ENCODE measurements around the gene NRP2.

NRP2 gene

DNA sequence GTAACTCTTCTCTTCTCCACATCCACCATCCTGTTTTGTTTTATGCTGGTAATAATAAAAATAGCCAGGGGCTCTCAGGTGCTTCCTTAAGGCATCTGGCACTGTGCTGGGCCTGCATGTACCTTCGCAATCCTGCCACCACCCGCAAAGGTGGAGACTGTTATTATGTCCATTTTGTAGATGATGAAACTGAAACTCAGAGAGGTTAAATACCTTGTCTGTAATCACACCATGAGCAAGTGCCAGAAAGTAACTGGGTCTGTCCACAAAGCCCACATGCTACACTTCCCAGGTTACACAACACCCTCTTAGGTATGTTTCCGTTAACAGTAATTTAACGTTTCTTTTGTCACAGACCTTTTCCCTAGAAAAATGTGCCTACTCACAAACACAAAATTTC is 27.0 kb downstream of the NRP2 start:
- no peak overlapping the region for H3K27ac ChIP-seq (ENCODE audit: low read length)
- TF ChIP-seq, protein P1, sequence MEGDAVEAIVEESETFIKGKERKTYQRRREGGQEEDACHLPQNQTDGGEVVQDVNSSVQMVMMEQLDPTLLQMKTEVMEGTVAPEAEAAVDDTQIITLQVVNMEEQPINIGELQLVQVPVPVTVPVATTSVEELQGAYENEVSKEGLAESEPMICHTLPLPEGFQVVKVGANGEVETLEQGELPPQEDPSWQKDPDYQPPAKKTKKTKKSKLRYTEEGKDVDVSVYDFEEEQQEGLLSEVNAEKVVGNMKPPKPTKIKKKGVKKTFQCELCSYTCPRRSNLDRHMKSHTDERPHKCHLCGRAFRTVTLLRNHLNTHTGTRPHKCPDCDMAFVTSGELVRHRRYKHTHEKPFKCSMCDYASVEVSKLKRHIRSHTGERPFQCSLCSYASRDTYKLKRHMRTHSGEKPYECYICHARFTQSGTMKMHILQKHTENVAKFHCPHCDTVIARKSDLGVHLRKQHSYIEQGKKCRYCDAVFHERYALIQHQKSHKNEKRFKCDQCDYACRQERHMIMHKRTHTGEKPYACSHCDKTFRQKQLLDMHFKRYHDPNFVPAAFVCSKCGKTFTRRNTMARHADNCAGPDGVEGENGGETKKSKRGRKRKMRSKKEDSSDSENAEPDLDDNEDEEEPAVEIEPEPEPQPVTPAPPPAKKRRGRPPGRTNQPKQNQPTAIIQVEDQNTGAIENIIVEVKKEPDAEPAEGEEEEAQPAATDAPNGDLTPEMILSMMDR (IDR thresholded peaks at IDR 0.05; ENCODE audit: borderline replicate concordance, extremely low read depth, low read length, poor library complexity, severe bottlenecking): no peak
- TF ChIP-seq EZH2 (IDR thresholded peaks at IDR 0.05; ENCODE audit: borderline replicate concordance, low read depth, low read length, severe bottlenecking): no peak
- H3K79me2 ChIP-seq (ENCODE audit: insufficient read depth, low read length): no peaks in the 10 kb centered on the region
- no peak for ATAC-seq (ENCODE audit: insufficient read depth, low read depth)
- H3K9ac ChIP-seq (ENCODE audit: low read depth, low read length): no peak overlapping the region
- no peaks in the 10 kb centered on the region for H3K9me3 ChIP-seq (ENCODE audit: insufficient read depth, low read length, severe bottlenecking)
- no peak overlapping the region for H3K4me2 ChIP-seq (ENCODE audit: insufficient read depth, low read length)
- H2AFZ ChIP-seq (ENCODE audit: low read depth, low read length): no peak overlapping the region
- no peak overlapping the region for H3K4me3 ChIP-seq (ENCODE audit: low read depth in 1 of 2, low read length in 2 of 2)
- H3K4me1 ChIP-seq (ENCODE audit: insufficient read depth, low read length): no peaks in the 10 kb centered on the region
- no peak for DNase-seq
- no peaks in the 10 kb centered on the region for H4K20me1 ChIP-seq (ENCODE audit: insufficient read depth, low read length)
- peaks cover 16% of the 10 kb centered on the region for H3K27me3 ChIP-seq (ENCODE audit: insufficient read depth, low read length, poor library complexity)
- H3K36me3 ChIP-seq (ENCODE audit: insufficient read depth, low read length): no peaks in the 10 kb centered on the region

DNA sequence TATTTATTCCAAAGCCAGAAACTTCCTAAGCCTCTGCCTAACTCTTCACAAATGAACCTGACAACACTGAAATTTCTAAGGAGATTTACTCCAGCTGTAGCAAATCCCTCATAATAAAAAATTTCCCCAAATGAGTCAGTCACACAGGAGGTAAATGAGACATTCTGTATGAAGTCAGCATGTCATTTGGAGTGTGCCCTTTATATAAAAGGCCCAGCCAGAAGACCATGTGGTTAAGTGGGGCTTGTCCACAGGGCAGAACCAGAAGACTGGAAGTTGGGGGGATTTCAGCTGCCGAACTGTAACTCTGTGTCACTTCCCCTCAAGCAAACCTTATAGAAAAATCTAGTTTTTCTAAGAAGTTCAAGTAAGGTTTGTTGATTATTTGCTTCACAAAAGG is 30.2 kb downstream of the NRP2 start:
- no peak overlapping the region for H3K9ac ChIP-seq (ENCODE audit: low read depth, low read length)
- H3K4me2 ChIP-seq (ENCODE audit: insufficient read depth, low read length): no peak overlapping the region
- no peak overlapping the region for H3K27ac ChIP-seq (ENCODE audit: low read length)
- H3K9me3 ChIP-seq (ENCODE audit: insufficient read depth, low read length, severe bottlenecking): no peaks in the 10 kb centered on the region
- no peak overlapping the region for H3K4me3 ChIP-seq (ENCODE audit: low read depth in 1 of 2, low read length in 2 of 2)
- no peaks in the 10 kb centered on the region for H4K20me1 ChIP-seq (ENCODE audit: insufficient read depth, low read length)
- no peak for DNase-seq
- no peaks in the 10 kb centered on the region for H3K4me1 ChIP-seq (ENCODE audit: insufficient read depth, low read length)
- no peak overlapping the region for H2AFZ ChIP-seq (ENCODE audit: low read depth, low read length)
- H3K79me2 ChIP-seq (ENCODE audit: insufficient read depth, low read length): no peaks in the 10 kb centered on the region
- ATAC-seq (ENCODE audit: insufficient read depth, low read depth): no peak
- H3K36me3 ChIP-seq (ENCODE audit: insufficient read depth, low read length): no peaks in the 10 kb centered on the region
- peaks cover 11% of the 10 kb centered on the region for H3K27me3 ChIP-seq (ENCODE audit: insufficient read depth, low read length, poor library complexity)
- TF ChIP-seq, protein P1 (IDR thresholded peaks at IDR 0.05; ENCODE audit: borderline replicate concordance, extremely low read depth, low read length, poor library complexity, severe bottlenecking): no peak
- TF ChIP-seq EZH2 (IDR thresholded peaks at IDR 0.05; ENCODE audit: borderline replicate concordance, low read depth, low read length, severe bottlenecking): no peak

DNA sequence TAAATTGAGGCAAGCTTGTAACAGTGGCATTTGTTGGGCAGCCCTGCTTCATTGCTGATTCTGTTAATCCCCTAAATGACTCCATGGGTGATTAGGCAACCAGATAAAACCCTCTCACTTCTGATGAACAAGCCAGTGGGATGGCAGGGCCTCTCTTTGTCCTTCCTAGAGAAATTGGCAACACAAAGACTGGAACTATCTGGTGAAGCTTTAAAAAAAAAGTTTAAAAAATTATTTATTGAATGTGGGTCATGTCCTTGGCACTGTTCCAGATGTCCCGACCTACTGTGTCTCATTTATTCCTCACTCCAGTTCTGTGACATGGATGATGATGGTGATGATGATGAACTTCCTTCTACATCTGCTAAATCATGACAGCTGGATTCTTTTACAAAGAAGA is 30.8 kb downstream of the NRP2 start:
- Histone ChIP-seq H4K20me1 (ENCODE audit: insufficient read depth, low read length) (no peaks in the 10 kb centered on the region), H3K27me3 (ENCODE audit: insufficient read depth, low read length, poor library complexity) (peaks cover 11% of the 10 kb centered on the region), H2AFZ (ENCODE audit: low read depth, low read length) (no peak overlapping the region), H3K36me3 (ENCODE audit: insufficient read depth, low read length) (no peaks in the 10 kb centered on the region), H3K9me3 (ENCODE audit: insufficient read depth, low read length, severe bottlenecking) (no peaks in the 10 kb centered on the region), H3K9ac (ENCODE audit: low read depth, low read length) (no peak overlapping the region), H3K4me3 (ENCODE audit: low read depth in 1 of 2, low read length in 2 of 2) (no peak overlapping the region), H3K4me1 (ENCODE audit: insufficient read depth, low read length) (no peaks in the 10 kb centered on the region), H3K4me2 (ENCODE audit: insufficient read depth, low read length) (no peak overlapping the region), H3K79me2 (ENCODE audit: insufficient read depth, low read length) (no peaks in the 10 kb centered on the region), H3K27ac (ENCODE audit: low read length) (no peak overlapping the region)
- ATAC-seq (ENCODE audit: insufficient read depth, low read depth) (no peak), DNase-seq (no peak)
- no peak for TF ChIP-seq EZH2 (IDR thresholded peaks at IDR 0.05; ENCODE audit: borderline replicate concordance, low read depth, low read length, severe bottlenecking)
- TF ChIP-seq, protein P1 (IDR thresholded peaks at IDR 0.05; ENCODE audit: borderline replicate concordance, extremely low read depth, low read length, poor library complexity, severe bottlenecking): no peak
